Fibroblast of villous mesenchyme (primary cell): ENCODE measurements around the gene VASN. TPM values are rescaled to one million over a fixed set of nuclear protein-coding genes. Genes with fewer than 3 reads are reported as not detected.
A peak's percentile ranks its signal among the peaks of the same experiment; 100 is the strongest.
"Not testable (repeated sequence)": the region's sequence is repeated elsewhere in the genome, so short reads cannot be mapped to it uniquely, and the experiment has no call there.

ENCODE experiments used
- DNase-seq: peaks from one replicate; pipeline ENCODE4 v3.0.0-alpha.2; 2010; ENCODE audit warnings: low read depth
- H3K4me3 ChIP-seq: 2 replicates; pipeline ENCODE4 v1.5.1; 2011; ENCODE audit warnings: low read depth, mild to moderate bottlenecking, low read length
- CTCF ChIP-seq: IDR thresholded peaks from 2 replicates; pipeline ENCODE4 v1.5.1; 2012; ENCODE audit warnings: low read depth, mild to moderate bottlenecking, low read length; ENCODE audit not compliant: insufficient read depth
- total RNA-seq: library from RNA; depleted of rRNA; stranded (reverse); fragments of >200 nt; gene quantifications from 2 replicates; pipeline ENCODE4 v1.2.3, GENCODE V29; 2012

VASN gene
- total RNA-seq, 1 donor = 133 TPM

DNA sequence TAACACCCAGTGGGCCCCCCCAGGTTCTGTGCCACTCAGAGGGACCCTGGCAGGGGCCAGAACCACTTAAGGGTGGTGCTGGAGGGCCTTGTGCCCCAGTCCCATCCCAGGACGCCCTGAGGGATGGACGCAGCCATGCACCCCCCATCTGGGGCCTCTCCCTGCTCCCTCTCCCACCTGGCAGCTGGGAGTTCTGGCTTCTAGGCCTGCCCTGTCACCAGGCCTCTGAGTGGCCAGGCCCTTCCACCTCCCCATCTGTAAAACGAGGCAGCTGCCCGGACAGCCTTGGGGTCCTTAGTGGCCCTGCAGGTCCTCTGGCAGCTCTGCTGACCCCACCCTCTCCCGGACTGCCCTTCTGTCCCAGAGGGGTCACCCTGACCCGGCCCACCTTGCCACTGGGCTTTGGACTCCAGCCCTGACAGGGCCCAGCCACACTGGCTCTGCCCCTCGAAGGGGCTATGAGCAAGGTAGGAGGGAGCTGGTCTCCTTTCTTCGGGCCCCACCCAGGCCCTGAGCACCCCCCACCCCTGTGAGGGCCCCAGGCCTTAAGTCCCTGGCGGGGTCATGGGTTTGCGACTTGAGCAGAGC, 32.8 kb upstream of the VASN start:
- TF ChIP-seq CTCF = no peak

GRCh38 chr16:4339455-4339854, 32.2 kb upstream of the VASN start:
- no peak overlapping the region for H3K4me3 ChIP-seq
- no peak for TF ChIP-seq CTCF
- DNase-seq = no peak

More for the DNA sequence above, 32.8 kb upstream of the VASN start:
- H3K4me3 ChIP-seq = no peak overlapping the region
- no peak for DNase-seq

DNA sequence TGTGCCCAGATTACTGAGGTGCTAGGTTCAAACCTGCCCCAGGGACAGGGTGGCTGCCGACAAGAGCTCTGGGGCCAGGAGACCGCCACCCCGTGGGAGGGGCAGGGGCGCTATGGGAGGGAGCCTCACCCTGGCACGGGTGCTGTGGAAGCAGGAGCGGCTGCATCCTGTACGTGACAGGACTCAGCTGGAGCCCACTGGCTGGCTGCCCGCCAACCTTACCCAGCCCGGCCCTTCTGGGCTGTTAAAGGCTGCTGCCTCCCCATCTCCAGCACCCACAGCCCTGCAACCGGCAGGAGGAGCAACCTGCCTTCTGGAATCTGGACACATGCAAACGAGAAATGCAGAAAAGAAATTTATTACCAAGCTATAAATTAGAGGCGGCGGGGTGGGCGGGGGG, 31.7 kb upstream of the VASN start:
- peak; percentile 38 for TF ChIP-seq CTCF
- peak; percentile 81 for DNase-seq
- H3K4me3 ChIP-seq = no peak overlapping the region

DNA sequence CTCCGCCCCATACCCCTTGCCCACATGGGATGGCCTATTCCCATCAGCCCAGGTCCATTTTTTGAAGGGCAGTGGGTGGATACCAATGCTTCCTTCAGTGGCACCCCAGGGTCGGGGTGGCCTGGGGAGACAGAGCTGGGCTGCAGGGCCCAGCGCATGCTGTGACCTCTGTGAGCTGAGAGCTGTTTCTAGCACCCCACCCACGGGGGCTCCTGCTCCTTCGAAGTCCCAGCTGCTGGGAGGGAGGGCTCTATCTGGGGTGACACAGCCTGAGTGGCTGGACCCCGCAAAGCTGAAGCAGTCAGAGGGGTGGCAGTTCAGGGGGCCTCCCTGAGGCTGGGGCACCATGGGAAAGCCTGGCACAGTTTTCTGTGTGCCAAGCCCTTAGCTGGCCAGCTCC, 31.2 kb upstream of the VASN start:
- TF ChIP-seq CTCF = no peak
- DNase-seq = no peak
- no peak overlapping the region for H3K4me3 ChIP-seq

GRCh38 chr16:4341250-4341649, 30.4 kb upstream of the VASN start:
- no peak for TF ChIP-seq CTCF
- no peak for DNase-seq
- no peak overlapping the region for H3K4me3 ChIP-seq

DNA sequence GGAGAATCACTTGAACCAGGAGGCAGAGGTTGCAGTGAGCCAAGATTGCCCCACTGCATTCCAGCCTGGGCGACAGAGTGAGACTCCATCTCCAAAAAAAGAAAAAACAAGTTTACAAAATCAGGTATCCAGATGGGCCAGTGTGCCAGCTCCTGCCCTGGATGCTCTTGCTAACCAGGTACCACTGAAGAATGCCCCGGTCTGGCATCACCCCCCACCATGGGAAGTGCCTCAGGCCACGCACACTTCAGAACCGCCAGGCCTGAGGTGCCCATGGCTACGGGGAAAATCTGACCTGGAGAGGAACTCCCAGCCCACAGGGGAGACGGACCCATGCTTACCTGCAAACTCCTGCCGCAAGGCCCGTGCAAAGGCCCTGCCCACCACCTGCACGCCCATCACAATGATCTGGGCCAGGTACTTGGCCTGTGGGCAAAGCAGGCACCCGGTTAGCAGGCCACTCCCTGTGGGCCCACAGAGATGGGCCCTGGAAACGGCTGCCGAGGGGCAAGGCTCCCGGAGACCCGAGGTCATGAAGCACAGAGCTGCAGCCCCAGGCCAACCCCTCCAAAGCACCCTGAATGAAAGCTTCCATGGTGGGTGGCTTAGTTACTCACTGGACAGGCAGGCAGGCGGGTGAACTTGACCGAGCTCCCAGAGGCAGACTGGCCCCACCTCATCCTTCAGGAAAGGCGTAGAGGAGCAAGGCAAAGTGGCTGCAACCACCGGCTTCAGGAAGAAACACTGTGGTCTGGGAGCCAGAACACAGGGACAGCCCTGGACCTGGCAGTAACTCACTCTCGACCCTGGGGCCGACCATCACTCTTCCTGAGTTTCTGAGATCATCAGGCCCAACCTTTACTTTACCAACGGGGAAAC, 28.5 kb upstream of the VASN start:
- DNase-seq = no peak
- TF ChIP-seq CTCF = no peak
- H3K4me3 ChIP-seq = no peak overlapping the region

DNA sequence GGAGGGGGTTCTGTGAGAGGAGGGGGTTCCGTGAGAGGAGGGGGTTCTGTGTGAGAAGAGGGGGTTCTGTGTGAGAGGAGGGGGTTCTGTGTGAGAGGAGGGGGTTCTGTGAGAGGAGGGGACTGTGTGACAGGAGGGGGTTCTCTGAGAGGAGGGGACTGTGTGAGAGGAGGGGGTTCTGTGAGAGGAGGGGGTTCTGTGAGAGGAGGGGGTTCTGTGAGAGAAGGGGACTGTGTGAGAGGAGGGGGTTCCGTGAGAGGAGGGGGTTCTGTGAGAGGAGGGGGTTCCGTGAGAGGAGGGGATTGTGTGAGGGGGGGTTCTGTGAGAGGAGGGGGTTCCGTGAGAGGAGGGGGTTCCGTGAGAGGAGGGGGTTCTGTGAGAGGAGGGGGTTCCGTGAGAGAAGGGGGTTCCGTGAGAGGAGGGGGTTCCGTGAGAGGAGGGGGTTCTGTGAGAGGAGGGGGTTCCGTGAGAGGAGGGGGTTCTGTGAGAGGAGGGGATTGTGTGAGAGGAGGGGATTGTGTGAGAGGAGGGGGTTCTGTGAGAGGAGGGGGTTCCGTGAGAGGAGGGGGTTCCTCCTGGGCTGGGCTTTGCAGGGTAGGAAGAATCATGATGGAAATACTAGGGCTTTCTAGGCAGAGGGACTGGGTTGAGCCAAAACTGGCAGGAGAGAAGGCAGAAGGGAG, 27.2 kb upstream of the VASN start:
- not testable (repeated sequence) for DNase-seq, H3K4me3 ChIP-seq
